Lower leg skin (tissue), 3 donors: Measurements from ENCODE around the gene LTBP4.

Experiments used
- CTCF ChIP-seq, 3 donors: fragments of 450-650 bp; IDR thresholded peaks; one replicate each; pipeline ENCODE4 v1.5.1; 2016; ENCODE audit warnings: antibody characterized with exemption in 3 of 3, mild to moderate bottlenecking in 3 of 3, moderate library complexity in 2 of 3
- POLR2A ChIP-seq, 2 donors: fragments of 450-650 bp; IDR thresholded peaks; one replicate each; pipeline ENCODE4 v1.6.1; 2016 to 2017; ENCODE audit warnings: antibody characterized with exemption in 2 of 2, mild to moderate bottlenecking in 1 of 2, moderate library complexity in 1 of 2

DNA sequence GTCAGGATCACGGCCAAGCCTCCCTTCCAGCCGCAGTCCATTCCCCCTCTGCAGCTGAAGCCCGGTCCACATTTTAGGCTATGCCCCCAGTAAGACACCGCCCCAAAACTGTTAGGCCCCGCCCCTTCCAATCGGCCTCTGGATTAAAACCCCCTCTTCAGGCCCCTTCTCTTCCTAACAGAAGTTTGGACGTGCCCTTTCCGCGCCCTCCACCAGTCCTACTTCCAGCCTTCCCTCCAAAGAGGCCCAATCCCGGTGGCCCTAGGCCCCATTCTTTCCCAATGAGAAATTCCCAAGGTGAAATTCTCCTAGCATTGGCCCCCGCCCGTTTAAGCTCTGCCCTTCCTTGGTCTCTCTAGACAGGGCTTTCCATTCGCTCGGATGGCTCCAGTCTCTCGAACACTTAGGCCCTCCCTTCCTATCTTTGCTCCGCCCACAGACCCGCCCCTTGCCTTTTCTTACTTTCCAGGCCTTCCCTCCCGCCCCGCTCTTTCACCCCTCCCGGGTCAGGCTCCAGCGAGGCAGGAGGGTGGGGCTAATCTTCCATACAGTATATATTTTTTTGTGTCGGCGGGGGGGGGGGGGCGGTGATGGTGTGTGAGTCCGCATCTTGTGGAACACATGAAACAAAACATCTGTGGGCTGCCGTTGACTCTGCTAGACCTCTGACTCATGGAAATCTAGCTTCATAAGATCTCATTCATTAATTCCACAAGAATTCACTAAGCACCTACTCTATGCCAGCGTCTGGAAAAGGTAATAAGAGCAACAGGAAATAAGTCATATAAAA is 13.6 kb downstream of the LTBP4 start:
- no peak for TF ChIP-seq CTCF (IDR thresholded peaks at IDR 0.05)
- TF ChIP-seq POLR2A (IDR thresholded peaks at IDR 0.05) = no peak
